HL-60 (cell line): ENCODE results near the gene CCR3.
A peak's percentile ranks its signal among the peaks of the same experiment; 100 is the strongest.

ENCODE experiments used
- DNase-seq, 2 experiments: peaks; one replicate each; pipeline ENCODE4 v3.0.0-alpha.2; 2010 to 2020; ENCODE audit warnings: low read depth in 1 of 2, low spot score in 1 of 2
- H3K27ac ChIP-seq: fragments of 250-450 bp; sonication (Bioruptor Pico); replicated peaks from 2 replicates; pipeline ENCODE4 v1.5.1; 2020; ENCODE audit warnings: mild to moderate bottlenecking, moderate library complexity
- H3K27me3 ChIP-seq: fragments of 250-450 bp; sonication (Bioruptor Pico); 2 replicates; pipeline ENCODE4 v1.5.1; 2021; ENCODE audit warnings: mild to moderate bottlenecking, moderate library complexity; ENCODE audit not compliant: insufficient read depth, poor library complexity, severe bottlenecking
- H3K4me3 ChIP-seq: replicated peaks from 2 replicates; pipeline ENCODE4 v1.5.1; 2011; ENCODE audit warnings: mild to moderate bottlenecking, control low read depth, low read length; ENCODE audit not compliant: insufficient read depth
- GABPA ChIP-seq: IDR thresholded peaks from 2 replicates; pipeline ENCODE4 v1.6.1; 2012; ENCODE audit warnings: low read depth
- POLR2AphosphoS5 ChIP-seq: IDR thresholded peaks from 2 replicates; pipeline ENCODE4 v1.6.1; 2012; ENCODE audit warnings: low read depth
- SPI1 ChIP-seq: IDR thresholded peaks from 2 replicates; pipeline ENCODE4 v1.6.1; 2012; ENCODE audit warnings: low read depth, mild to moderate bottlenecking, borderline replicate concordance
- TF ChIP-seq, protein P1 (sequence below): IDR thresholded peaks from 2 replicates; pipeline ENCODE4 v1.6.1; 2012; ENCODE audit warnings: low read depth; ENCODE audit not compliant: insufficient replicate concordance
- TF ChIP-seq, protein P2 (sequence below): IDR thresholded peaks from one replicate; pipeline ENCODE4 v1.5.1; 2011; ENCODE audit warnings: low read length, control low read depth, inconsistent platforms; ENCODE audit not compliant: insufficient read depth

The CCR3 gene

DNA sequence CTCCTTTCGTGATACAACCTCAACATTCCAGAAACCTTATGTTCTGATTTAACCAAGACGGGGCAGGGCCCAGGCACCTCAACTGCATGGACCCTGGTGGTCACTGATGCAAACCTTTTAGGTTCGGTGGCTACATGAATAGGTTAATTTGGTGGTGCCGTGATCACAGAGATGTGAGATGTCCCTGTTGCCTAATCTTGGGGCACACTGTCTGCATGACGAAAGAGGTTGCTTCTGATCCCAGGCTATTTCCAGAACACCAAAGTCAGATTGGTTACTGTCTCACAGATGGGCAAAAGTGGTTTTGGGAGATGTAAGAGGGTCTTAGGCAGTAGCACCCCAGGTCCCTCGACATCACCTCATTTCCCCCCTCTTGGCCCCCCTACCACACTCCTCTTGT is 30.2 kb upstream of the CCR3 start:
- Histone ChIP-seq H3K27me3 (no peaks in the 10 kb centered on the region), H3K4me3 (no peak overlapping the region), H3K27ac (no peak overlapping the region)
- no peak for DNase-seq
- TF ChIP-seq SPI1 (no peak), POLR2AphosphoS5 (no peak), GABPA (no peak)
- TF ChIP-seq, protein P1, sequence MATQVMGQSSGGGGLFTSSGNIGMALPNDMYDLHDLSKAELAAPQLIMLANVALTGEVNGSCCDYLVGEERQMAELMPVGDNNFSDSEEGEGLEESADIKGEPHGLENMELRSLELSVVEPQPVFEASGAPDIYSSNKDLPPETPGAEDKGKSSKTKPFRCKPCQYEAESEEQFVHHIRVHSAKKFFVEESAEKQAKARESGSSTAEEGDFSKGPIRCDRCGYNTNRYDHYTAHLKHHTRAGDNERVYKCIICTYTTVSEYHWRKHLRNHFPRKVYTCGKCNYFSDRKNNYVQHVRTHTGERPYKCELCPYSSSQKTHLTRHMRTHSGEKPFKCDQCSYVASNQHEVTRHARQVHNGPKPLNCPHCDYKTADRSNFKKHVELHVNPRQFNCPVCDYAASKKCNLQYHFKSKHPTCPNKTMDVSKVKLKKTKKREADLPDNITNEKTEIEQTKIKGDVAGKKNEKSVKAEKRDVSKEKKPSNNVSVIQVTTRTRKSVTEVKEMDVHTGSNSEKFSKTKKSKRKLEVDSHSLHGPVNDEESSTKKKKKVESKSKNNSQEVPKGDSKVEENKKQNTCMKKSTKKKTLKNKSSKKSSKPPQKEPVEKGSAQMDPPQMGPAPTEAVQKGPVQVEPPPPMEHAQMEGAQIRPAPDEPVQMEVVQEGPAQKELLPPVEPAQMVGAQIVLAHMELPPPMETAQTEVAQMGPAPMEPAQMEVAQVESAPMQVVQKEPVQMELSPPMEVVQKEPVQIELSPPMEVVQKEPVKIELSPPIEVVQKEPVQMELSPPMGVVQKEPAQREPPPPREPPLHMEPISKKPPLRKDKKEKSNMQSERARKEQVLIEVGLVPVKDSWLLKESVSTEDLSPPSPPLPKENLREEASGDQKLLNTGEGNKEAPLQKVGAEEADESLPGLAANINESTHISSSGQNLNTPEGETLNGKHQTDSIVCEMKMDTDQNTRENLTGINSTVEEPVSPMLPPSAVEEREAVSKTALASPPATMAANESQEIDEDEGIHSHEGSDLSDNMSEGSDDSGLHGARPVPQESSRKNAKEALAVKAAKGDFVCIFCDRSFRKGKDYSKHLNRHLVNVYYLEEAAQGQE = no peak
- TF ChIP-seq, protein P2, sequence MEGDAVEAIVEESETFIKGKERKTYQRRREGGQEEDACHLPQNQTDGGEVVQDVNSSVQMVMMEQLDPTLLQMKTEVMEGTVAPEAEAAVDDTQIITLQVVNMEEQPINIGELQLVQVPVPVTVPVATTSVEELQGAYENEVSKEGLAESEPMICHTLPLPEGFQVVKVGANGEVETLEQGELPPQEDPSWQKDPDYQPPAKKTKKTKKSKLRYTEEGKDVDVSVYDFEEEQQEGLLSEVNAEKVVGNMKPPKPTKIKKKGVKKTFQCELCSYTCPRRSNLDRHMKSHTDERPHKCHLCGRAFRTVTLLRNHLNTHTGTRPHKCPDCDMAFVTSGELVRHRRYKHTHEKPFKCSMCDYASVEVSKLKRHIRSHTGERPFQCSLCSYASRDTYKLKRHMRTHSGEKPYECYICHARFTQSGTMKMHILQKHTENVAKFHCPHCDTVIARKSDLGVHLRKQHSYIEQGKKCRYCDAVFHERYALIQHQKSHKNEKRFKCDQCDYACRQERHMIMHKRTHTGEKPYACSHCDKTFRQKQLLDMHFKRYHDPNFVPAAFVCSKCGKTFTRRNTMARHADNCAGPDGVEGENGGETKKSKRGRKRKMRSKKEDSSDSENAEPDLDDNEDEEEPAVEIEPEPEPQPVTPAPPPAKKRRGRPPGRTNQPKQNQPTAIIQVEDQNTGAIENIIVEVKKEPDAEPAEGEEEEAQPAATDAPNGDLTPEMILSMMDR = no peak

DNA sequence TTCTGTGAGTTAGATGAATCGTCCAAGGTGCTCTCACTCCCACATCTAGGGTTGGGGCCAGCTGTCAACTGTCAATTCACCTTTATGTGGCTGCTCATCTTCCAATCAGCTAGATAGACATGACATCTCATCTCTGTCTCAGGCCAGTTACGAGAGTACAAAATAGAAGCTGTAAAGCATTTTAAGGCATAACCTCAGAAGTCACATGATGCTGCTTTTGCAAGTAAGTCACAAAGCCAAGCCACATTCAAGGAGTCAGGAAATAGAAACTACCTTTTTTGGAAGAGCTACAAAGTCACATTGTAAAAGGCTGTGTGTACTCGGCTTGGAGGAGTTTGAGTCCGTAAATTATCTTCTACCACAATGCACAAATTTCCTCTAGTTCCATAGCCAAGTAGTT is 29.1 kb upstream of the CCR3 start:
- Histone ChIP-seq H3K4me3 (no peak overlapping the region), H3K27ac (peak overlapping the region; percentile 50), H3K27me3 (no peaks in the 10 kb centered on the region)
- TF ChIP-seq POLR2AphosphoS5 = no peak
- no peak for TF ChIP-seq GABPA
- TF ChIP-seq, protein P1 = no peak
- TF ChIP-seq, protein P2 = no peak
- TF ChIP-seq SPI1 = no peak
- peak in 1 of 2 experiments; percentile 60 for DNase-seq

DNA sequence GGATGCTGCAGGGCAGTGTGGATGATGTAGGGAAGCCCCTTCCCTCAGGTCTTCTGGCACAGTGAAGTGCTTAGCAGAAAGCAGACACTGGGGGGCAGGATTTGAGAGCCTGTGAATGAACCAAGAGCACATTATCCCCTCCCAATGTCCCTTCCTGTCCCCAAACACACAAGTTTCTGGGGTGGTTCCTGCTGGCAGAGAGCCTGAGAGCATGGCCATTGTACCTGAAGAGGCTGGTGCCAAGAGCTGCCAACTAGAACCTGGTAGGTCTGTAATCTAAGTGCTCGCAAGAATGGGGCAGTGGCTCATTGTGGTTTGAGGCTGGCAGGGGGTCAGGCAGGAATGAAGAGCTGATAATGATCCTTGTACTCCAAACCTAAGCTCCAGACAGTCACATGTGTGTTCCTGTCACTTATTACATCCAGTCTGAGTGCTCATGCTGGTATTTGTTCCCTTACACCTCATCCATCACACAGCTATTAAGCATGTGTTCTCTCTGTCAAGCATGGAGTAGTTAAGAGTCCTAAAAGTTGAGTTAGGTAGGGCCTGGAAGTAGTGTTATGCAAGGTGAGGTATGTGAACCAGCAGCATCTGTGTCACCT is 27.4 kb upstream of the CCR3 start:
- Histone ChIP-seq H3K27me3 (no peaks in the 10 kb centered on the region), H3K27ac (0 out of 2 replicates have a peak overlapping the region, but pooled peaks have one; percentile 5), H3K4me3 (no peak overlapping the region)
- peak in 1 of 2 experiments; percentile 61 for DNase-seq
- no peak for TF ChIP-seq GABPA
- TF ChIP-seq, protein P2 = peak; percentile 29

DNA sequence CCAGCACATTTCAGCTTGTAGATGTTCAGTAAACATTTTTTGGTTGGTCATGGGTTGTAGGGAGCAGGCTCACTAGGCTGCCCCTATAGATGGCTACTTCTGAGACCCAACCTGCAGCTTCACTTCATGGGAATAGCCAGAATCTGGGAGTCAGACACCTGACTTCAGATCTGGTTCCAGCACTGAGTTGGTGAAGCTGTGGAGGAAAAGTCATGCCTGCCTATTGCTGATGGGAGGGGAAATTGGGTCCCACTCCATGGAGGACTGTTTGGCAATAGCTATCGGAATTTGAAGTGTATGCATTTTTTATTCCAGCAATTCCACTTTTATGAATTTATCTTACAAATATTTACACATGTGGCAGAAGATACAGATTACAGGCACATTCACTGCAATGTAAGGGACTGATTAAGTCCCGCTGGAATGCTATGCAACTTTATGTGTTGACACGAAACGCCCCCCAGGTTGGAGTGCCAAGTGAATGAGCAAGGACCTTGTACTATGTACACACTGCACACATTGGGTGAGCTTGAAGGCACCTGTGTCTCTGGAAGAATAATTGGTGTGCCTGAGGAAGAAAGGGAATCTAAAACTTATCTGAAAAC is 26.3 kb upstream of the CCR3 start:
- Histone ChIP-seq H3K27me3 (no peaks in the 10 kb centered on the region), H3K4me3 (no peak overlapping the region), H3K27ac (no peak overlapping the region)
- TF ChIP-seq, protein P1 = no peak
- no peak for TF ChIP-seq SPI1
- TF ChIP-seq, protein P2 = no peak
- TF ChIP-seq GABPA = no peak
- no peak for TF ChIP-seq POLR2AphosphoS5
- DNase-seq = no peak
